Activated CD4-positive, alpha-beta T cell treated with anti-CD3 and anti-CD28 coated beads for 36 hours (primary cell): Measurements from ENCODE around the gene NFATC1. TPM values are rescaled to one million over a fixed set of nuclear protein-coding genes. Genes with fewer than 3 reads are reported as not detected.
A peak's percentile ranks its signal among the peaks of the same experiment; 100 is the strongest.
"Not testable (repeated sequence)": the region's sequence is repeated elsewhere in the genome, so short reads cannot be mapped to it uniquely, and the experiment has no call there.

Experiments
- ATAC-seq: fragments of 200-7000 bp; cut with Tn5 transposase; one replicate; pipeline ENCODE4 v1.10.0; 2021; ENCODE audit warnings: mild to moderate bottlenecking, moderate library complexity
- CTCF ChIA-PET: fragments of 350-600 bp; sonication (Branson Sonifier 250); formaldehyde crosslinking; loops from one replicate; lab custom pipeline; 2021; ENCODE audit warnings: antibody characterized with exemption; lab: Charles Lee
- POLR2A ChIA-PET: fragments of 350-600 bp; sonication (Branson Sonifier 250); formaldehyde crosslinking; loops from one replicate; lab custom pipeline; 2021; ENCODE audit warnings: antibody characterized with exemption, inconsistent platforms; lab: Charles Lee
- DNase-seq: peaks from one replicate; pipeline ENCODE4 v3.0.0-alpha.2; 2020
- H3K27ac Mint-ChIP-seq: one replicate; pipeline ENCODE4 v1.8.0; 2021; ENCODE audit warnings: mixed read lengths
- H3K27me3 Mint-ChIP-seq: one replicate; pipeline ENCODE4 v1.8.0; 2021; ENCODE audit warnings: mixed read lengths
- H3K36me3 Mint-ChIP-seq: one replicate; pipeline ENCODE4 v1.8.0; 2021; ENCODE audit warnings: low read depth, mixed read lengths
- H3K4me1 Mint-ChIP-seq: one replicate; pipeline ENCODE4 v1.8.0; 2021; ENCODE audit warnings: mixed read lengths
- H3K4me3 Mint-ChIP-seq: one replicate; pipeline ENCODE4 v1.8.0; 2021; ENCODE audit warnings: mild to moderate bottlenecking, moderate library complexity, mixed read lengths
- H3K9me3 Mint-ChIP-seq: one replicate; pipeline ENCODE4 v1.8.0; 2021; ENCODE audit warnings: low read depth, mixed read lengths
- intact Hi-C, 2 experiments: fragments of 100-400 bp; cut with DNase I in 1 of 2; cut with micrococcal nuclease in 1 of 2; formaldehyde crosslinking; loops; one replicate each; pipeline versions ENCODE4 v1.14.2 to v1.15.1; 2022 to 2024; cut with DNase I, micrococcal nuclease
- total RNA-seq, 2 experiments: library from RNA; stranded (reverse); gene quantifications; one replicate each; pipeline ENCODE4 v1.2.3, GENCODE V29; 2021

NFATC1 gene
- total RNA-seq, 2 experiments from 2014 or later: 96.0 to 104 TPM

- Mint-ChIP-seq H3K27ac (peak overlapping the region; percentile 34), H3K4me3 (no peak overlapping the region), H3K9me3 (no peaks in the 10 kb centered on the region), H3K36me3 (peaks cover 34% of the 10 kb centered on the region), H3K27me3 (no peaks in the 10 kb centered on the region), H3K4me1 (peaks cover 8% of the 10 kb centered on the region)
- ATAC-seq: no peak
- ChIA-PET POLR2A (no interaction called here), CTCF (no interaction called here)
- DNase-seq: no peak
- intact Hi-C loops: no loop called here
These were observed 80.5 kb downstream of the NFATC1 start for GRCh38 chr18:79476031-79476917.

DNA sequence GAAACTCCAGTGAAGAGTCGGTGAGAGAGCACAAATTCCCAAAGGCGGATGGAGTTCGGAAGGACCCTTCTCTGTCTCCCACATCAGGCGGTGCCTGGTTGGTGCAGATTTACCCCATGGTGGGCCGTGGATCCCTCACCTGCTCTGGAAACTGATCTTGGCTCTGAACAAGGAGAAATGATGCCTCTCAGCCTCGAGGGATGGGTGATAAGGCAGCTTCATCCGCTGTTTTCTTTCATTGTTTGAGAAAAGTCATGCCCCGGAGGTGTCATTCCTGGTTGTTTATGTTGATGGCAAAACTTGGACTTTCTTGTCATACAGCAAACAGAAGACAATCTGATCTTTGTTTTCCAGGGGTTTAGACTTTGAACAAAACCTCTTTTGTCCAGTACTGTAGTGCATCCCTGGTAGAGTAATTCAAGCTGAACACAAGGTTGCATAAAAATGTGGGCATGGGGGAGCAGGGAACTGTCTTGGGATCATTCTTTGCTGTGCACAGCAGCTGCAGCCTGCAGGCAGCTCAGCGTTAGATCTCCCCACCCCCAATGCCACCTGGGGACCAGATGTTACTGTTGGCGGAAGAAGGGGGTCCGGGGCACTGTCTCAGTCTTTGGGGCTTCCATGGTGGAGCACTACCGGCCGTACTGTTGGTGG is 81.3 kb downstream of the NFATC1 start:
- H3K27ac Mint-ChIP-seq: peak overlapping the region; percentile 34

DNA sequence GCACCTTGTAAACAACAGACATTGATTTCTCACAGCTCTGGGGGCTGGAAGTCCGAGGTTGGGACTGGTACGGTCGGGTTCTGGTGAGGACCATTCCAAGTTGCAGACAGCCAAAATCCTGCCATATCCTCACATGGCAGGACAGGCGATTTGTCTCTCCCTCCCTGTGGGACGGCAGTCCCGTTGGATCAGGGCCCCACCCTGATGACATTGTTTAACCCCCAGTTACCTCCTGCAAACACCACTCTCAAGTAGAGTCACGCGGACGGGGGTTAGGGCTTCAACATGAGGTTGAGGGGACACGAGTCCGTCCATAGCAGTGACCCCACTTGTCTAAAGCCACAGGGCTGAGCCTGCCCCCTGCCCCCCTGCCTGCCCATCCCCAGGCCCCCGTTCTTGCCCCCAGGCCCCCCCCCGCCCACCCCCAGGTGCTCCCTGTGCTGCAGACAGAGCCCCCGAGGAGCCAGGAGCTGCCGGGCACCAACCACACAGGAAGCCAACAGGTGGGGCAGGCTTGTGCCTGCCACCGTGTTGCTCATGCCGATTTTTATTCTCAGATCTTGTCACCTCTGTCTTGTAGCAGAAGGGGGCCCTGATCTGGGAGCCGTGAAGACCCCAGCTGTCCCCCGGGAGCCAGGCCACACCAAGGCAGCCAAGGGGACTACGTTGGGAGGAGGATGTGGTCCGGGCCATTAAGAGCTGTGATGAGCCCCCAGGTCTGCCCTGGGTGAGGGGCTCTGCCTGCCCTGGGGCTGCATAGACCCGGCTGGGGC is 82.2 kb downstream of the NFATC1 start:
- CTCF ChIA-PET: no interaction called here
- H3K36me3 Mint-ChIP-seq: peaks cover 22% of the 10 kb centered on the region
- H3K4me3 Mint-ChIP-seq: no peak overlapping the region
- intact Hi-C loops: no loop called here
- POLR2A ChIA-PET: no interaction called here
- H3K4me1 Mint-ChIP-seq: peaks cover 8% of the 10 kb centered on the region
- DNase-seq (no peak), ATAC-seq (peak; percentile 30)
- H3K9me3 Mint-ChIP-seq: no peaks in the 10 kb centered on the region
- H3K27ac Mint-ChIP-seq: no peak overlapping the region
- no peaks in the 10 kb centered on the region for H3K27me3 Mint-ChIP-seq

More for the DNA sequence above, 81.3 kb downstream of the NFATC1 start:
- H3K27me3 Mint-ChIP-seq: no peaks in the 10 kb centered on the region
- ATAC-seq (no peak), DNase-seq (no peak)
- no peaks in the 10 kb centered on the region for H3K9me3 Mint-ChIP-seq
- POLR2A ChIA-PET: no interaction called here
- CTCF ChIA-PET: no interaction called here
- intact Hi-C loops: no loop called here
- no peak overlapping the region for H3K4me3 Mint-ChIP-seq
- H3K4me1 Mint-ChIP-seq: peaks cover 8% of the 10 kb centered on the region
- peaks cover 28% of the 10 kb centered on the region for H3K36me3 Mint-ChIP-seq

- ChIA-PET CTCF (no interaction called here), POLR2A (no interaction called here)
- no peak overlapping the region for H3K4me3 Mint-ChIP-seq
- H3K27me3 Mint-ChIP-seq: no peaks in the 10 kb centered on the region
- peaks cover 20% of the 10 kb centered on the region for H3K36me3 Mint-ChIP-seq
- ATAC-seq (no peak), DNase-seq (no peak)
- H3K4me1 Mint-ChIP-seq: peaks cover 8% of the 10 kb centered on the region
- no peaks in the 10 kb centered on the region for H3K9me3 Mint-ChIP-seq
- H3K27ac Mint-ChIP-seq: no peak overlapping the region
- intact Hi-C loops: no loop called here
These were observed 82.9 kb downstream of the NFATC1 start for GRCh38 chr18:79478484-79479115.

DNA sequence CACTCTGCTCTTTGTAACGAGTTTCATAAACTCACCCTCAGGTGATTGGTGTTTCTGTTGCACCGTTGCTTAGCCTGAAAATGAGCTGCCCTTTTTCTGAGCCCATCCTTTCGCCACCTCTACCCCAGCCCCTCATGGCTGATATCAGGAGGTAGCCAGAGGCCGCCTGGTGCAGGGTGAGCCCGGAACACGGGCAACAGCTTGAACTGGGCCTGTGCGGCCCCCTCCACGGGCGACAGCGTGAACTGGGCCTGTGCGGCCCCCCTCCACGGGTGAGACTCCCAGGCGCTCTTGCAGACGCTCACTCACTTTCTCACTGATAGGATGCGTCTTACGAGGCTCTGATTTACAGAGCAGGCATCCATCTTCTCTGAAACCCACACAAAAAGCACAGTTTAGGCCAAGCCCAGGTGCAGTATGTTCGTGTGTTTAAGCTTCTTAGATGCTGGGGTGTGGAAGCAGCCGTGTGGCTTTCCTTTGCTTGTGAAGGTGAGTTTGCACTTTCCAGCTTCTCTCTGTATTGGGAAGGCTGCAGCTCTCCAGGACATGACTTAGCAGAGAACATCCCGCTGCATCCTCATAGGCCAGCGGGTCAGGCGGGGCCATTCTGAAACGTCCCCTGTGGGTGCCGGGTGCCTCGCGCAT is 83.5 kb downstream of the NFATC1 start:
- Mint-ChIP-seq H3K4me3 (no peak overlapping the region), H3K27ac (peak overlapping the region; percentile 58), H3K4me1 (peaks cover 8% of the 10 kb centered on the region), H3K27me3 (no peaks in the 10 kb centered on the region), H3K9me3 (no peaks in the 10 kb centered on the region), H3K36me3 (peaks cover 20% of the 10 kb centered on the region)
- ATAC-seq (no peak), DNase-seq (no peak)
- CTCF ChIA-PET: interaction anchor here (0.6 kb wide), 1 partner anchor 201 kb away, joined by 3 read pairs; no protein-coding TSS in a partner anchor
- intact Hi-C loops: no loop called here
- POLR2A ChIA-PET: no interaction called here

- ChIA-PET CTCF (interaction anchor here (0.6 kb wide), 1 partner anchor 200 kb away, joined by 3 read pairs; no protein-coding TSS in a partner anchor), POLR2A (no interaction called here)
- DNase-seq: no peak
- Mint-ChIP-seq H3K4me3 (no peak overlapping the region), H3K36me3 (peaks cover 24% of the 10 kb centered on the region), H3K27ac (no peak overlapping the region), H3K9me3 (no peaks in the 10 kb centered on the region), H3K27me3 (no peaks in the 10 kb centered on the region), H3K4me1 (peaks cover 8% of the 10 kb centered on the region)
- intact Hi-C loops: no loop called here
- no peak for ATAC-seq
These were observed 84.0 kb downstream of the NFATC1 start for GRCh38 chr18:79479761-79480161.

- CTCF ChIA-PET: interaction anchor here (1.0 kb wide), 1 partner anchor 101 kb away, joined by 3 read pairs; no protein-coding TSS in a partner anchor
- Mint-ChIP-seq H3K9me3 (no peaks in the 10 kb centered on the region), H3K36me3 (peaks cover 24% of the 10 kb centered on the region), H3K27me3 (no peaks in the 10 kb centered on the region), H3K27ac (no peak overlapping the region), H3K4me3 (no peak overlapping the region), H3K4me1 (peaks cover 8% of the 10 kb centered on the region)
- ATAC-seq: no peak
- POLR2A ChIA-PET: interaction anchor here (0.5 kb wide), 1 partner anchor 40 kb away, joined by 4 read pairs; no protein-coding TSS in a partner anchor
- intact Hi-C loops: no loop called here
- DNase-seq: no peak
These were observed 84.7 kb downstream of the NFATC1 start for GRCh38 chr18:79480171-79481045.

DNA sequence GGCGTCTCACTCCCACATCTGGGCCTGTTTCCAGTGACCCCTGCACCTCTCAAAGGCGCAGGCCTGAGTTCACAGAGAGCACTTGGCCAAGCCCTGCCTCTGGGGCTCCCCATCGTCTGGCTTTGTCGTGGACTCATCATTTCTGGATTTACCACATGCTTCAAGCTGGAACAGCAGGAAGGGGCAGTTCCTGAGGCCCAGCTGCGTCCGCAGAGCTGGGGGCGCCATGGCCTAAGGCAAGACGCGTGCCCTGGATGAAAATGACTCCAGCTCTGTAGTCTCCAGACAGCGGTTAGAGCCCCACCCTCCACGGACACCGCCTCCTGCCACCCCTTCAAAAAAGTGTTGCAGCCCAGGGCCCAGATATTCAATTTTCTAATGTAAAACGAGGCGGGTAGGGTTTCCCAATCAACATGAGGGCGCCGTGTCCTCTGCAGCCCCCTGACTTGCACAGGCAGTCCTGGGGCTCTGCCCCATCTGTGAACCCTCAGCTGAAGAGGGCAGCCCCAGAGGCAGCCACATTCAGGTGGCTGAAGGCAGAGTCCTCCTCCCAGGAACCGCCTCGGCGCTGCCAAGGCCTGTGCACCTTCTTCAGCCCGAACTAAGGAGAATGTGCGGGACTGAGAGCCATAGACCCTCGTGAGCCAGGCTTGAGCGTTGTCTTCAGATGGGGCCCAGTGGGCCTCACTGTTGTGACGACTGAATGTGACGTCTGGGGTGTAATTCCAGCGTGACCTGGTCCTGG is 85.5 kb downstream of the NFATC1 start:
- no peak for DNase-seq
- no peaks in the 10 kb centered on the region for H3K27me3 Mint-ChIP-seq
- H3K4me1 Mint-ChIP-seq: peaks cover 8% of the 10 kb centered on the region
- ChIA-PET POLR2A (interaction anchor here (0.5 to 0.7 kb wide), 2 partner anchors 39 kb away, joined by 3 to 4 read pairs; no protein-coding TSS in a partner anchor), CTCF (interaction anchor here (1.0 kb wide), 1 partner anchor 102 kb away, joined by 3 read pairs; no protein-coding TSS in a partner anchor)
- H3K27ac Mint-ChIP-seq: no peak overlapping the region
- H3K36me3 Mint-ChIP-seq: peaks cover 22% of the 10 kb centered on the region
- intact Hi-C loops: no loop called here
- no peak overlapping the region for H3K4me3 Mint-ChIP-seq
- H3K9me3 Mint-ChIP-seq: no peaks in the 10 kb centered on the region
- ATAC-seq: no peak

DNA sequence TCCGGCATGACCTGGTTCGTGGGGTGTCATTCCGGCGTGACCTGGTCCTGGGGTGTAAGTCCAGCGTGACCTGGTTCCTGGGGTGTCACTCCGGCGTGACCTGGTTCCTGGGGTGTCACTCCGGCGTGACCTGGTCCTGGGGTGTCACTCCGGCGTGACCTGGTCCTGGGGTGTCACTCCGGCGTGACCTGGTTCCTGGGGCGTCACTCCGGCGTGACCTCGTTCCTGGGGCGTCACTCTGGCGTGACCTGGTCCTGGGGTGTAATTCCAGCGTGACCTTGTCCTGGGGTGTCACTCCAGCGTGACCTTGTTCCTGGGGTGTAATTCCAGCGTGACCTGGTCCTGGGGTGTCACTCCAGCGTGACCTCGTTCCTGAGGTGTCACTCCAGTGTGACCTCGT is 87.7 kb downstream of the NFATC1 start:
- CTCF ChIA-PET, H3K9me3 Mint-ChIP-seq, H3K27me3 Mint-ChIP-seq, H3K4me3 Mint-ChIP-seq, intact Hi-C loops, DNase-seq, H3K4me1 Mint-ChIP-seq, POLR2A ChIA-PET, ATAC-seq, H3K27ac Mint-ChIP-seq: not testable (repeated sequence)
- H3K36me3 Mint-ChIP-seq: peaks cover 18% of the 10 kb centered on the region
